Caco-2 (cell line): ENCODE data around the gene TNS1. TPM values are rescaled to one million over a fixed set of nuclear protein-coding genes. Genes with fewer than 3 reads are reported as not detected.

Experiments
- BruUV-seq: library from RNA; stranded (reverse); fragments of 400-500 nt; replicated peaks from 2 replicates; lab custom pipeline; 2021; lab: Mats Ljungman, UMichigan
- CTCF ChIA-PET: fragments of 300-600 bp; sonication (Branson Sonifier 250); formaldehyde crosslinking; loops from one replicate; lab custom pipeline; 2022; ENCODE audit warnings: antibody characterized with exemption; lab: Charles Lee
- POLR2A ChIA-PET: fragments of 300-600 bp; sonication (Branson Sonifier 250); formaldehyde crosslinking; loops from one replicate; lab custom pipeline; 2022; ENCODE audit warnings: antibody characterized with exemption; lab: Charles Lee
- DNase-seq, 2 experiments: peaks; one replicate each; pipeline versions ENCODE4 v3.0.0 to v3.0.0-alpha.2; 2020 to 2022
- H3K27me3 ChIP-seq: replicated peaks from 2 replicates; pipeline ENCODE4 v1.6.0; 2011; ENCODE audit warnings: low read length; ENCODE audit not compliant: control insufficient read depth, insufficient read depth
- H3K36me3 ChIP-seq: 2 replicates; pipeline ENCODE4 v1.5.1; 2011; ENCODE audit warnings: low read length; ENCODE audit not compliant: control insufficient read depth, insufficient read depth
- H3K4me1 ChIP-seq: fragments of 250-450 bp; sonication (Bioruptor Pico); 2 replicates; pipeline ENCODE4 v1.5.1; 2020; ENCODE audit warnings: mild to moderate bottlenecking
- H3K4me3 ChIP-seq: 2 replicates; pipeline ENCODE4 v1.5.1; 2011; ENCODE audit warnings: low read depth, mild to moderate bottlenecking, control low read depth, low read length
- H3K9me3 ChIP-seq: fragments of 250-450 bp; sonication (Bioruptor Pico); 2 replicates; pipeline ENCODE4 v1.5.1; 2020; ENCODE audit warnings: mild to moderate bottlenecking, moderate library complexity
- H3K27ac Mint-ChIP-seq: one replicate; pipeline ENCODE4 v1.8.0; 2022; ENCODE audit warnings: mixed read lengths; ENCODE audit not compliant: unreplicated experiment
- H3K27me3 Mint-ChIP-seq: one replicate; pipeline ENCODE4 v1.8.0; 2022; ENCODE audit warnings: mixed read lengths; ENCODE audit not compliant: insufficient read depth, unreplicated experiment
- H3K36me3 Mint-ChIP-seq: one replicate; pipeline ENCODE4 v1.8.0; 2022; ENCODE audit warnings: mild to moderate bottlenecking, mixed read lengths; ENCODE audit not compliant: insufficient read depth, unreplicated experiment
- H3K4me1 Mint-ChIP-seq: one replicate; pipeline ENCODE4 v1.8.0; 2022; ENCODE audit warnings: low read depth, mixed read lengths; ENCODE audit not compliant: unreplicated experiment
- H3K4me3 Mint-ChIP-seq: one replicate; pipeline ENCODE4 v1.8.0; 2022; ENCODE audit warnings: mild to moderate bottlenecking, moderate library complexity, mixed read lengths; ENCODE audit not compliant: unreplicated experiment
- H3K9me3 Mint-ChIP-seq: one replicate; pipeline ENCODE4 v1.8.0; 2022; ENCODE audit warnings: mixed read lengths; ENCODE audit not compliant: unreplicated experiment
- intact Hi-C: fragments of 100-400 bp; cut with micrococcal nuclease; formaldehyde crosslinking; loops from one replicate; pipeline ENCODE4 v1.10.0; 2022; ENCODE audit not compliant: unreplicated experiment
- total RNA-seq: library from RNA; stranded (reverse); gene quantifications from 2 replicates; pipeline ENCODE4 v1.2.3, GENCODE V29; 2022
- TF ChIP-seq, protein P1 (sequence below), 2 experiments: fragments of 200-600 bp in 1 of 2; IDR thresholded peaks; 1 replicate in 1 of 2; 2 replicates in 1 of 2; pipeline versions ENCODE4 v1.5.1 to v1.8.0; 2011 to 2022; ENCODE audit warnings: antibody characterized with exemption in 1 of 2, control low read depth in 1 of 2, inconsistent platforms in 1 of 2, low read depth in 1 of 2, low read length in 1 of 2, mild to moderate bottlenecking in 1 of 2, moderate library complexity in 1 of 2; ENCODE audit not compliant: insufficient read depth in 1 of 2, severe bottlenecking in 1 of 2, unreplicated experiment in 1 of 2

The TNS1 gene
- total RNA-seq, 1 experiment from 2014 or later: 16.1 TPM

- BruUV-seq: no TSS peak
Measured at GRCh38 chr2:217859926-217860325, 142.9 kb downstream of the TNS1 start.

GRCh38 chr2:217858519-217859491 lies 144.0 kb downstream of the TNS1 start:
- Mint-ChIP-seq H3K27me3 (peaks cover 2% of the 10 kb centered on the region), H3K36me3 (no peaks in the 10 kb centered on the region), H3K4me1 (no peaks in the 10 kb centered on the region), H3K27ac (no peak overlapping the region), H3K9me3 (no peaks in the 10 kb centered on the region), H3K4me3 (no peak overlapping the region)
- no peaks in the 10 kb centered on the region for H3K4me1 ChIP-seq
- BruUV-seq: no TSS peak
- no peaks in the 10 kb centered on the region for H3K9me3 ChIP-seq
- ChIA-PET CTCF (interaction anchor here (0.6 to 1.4 kb wide), 4 partner anchors 15 to 73 kb away, joined by 3 to 7 read pairs (median 4); no protein-coding TSS in a partner anchor), POLR2A (no interaction called here)
- DNase-seq: peak; percentile 42 to 61
- TF ChIP-seq, protein P1, sequence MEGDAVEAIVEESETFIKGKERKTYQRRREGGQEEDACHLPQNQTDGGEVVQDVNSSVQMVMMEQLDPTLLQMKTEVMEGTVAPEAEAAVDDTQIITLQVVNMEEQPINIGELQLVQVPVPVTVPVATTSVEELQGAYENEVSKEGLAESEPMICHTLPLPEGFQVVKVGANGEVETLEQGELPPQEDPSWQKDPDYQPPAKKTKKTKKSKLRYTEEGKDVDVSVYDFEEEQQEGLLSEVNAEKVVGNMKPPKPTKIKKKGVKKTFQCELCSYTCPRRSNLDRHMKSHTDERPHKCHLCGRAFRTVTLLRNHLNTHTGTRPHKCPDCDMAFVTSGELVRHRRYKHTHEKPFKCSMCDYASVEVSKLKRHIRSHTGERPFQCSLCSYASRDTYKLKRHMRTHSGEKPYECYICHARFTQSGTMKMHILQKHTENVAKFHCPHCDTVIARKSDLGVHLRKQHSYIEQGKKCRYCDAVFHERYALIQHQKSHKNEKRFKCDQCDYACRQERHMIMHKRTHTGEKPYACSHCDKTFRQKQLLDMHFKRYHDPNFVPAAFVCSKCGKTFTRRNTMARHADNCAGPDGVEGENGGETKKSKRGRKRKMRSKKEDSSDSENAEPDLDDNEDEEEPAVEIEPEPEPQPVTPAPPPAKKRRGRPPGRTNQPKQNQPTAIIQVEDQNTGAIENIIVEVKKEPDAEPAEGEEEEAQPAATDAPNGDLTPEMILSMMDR (IDR thresholded peaks at IDR 0.05; ENCODE audit: insufficient read depth in 1 of 2, low read depth in 1 of 2, low read length in 1 of 2, severe bottlenecking in 1 of 2, unreplicated experiment in 1 of 2): no peak
- no peak overlapping the region for H3K4me3 ChIP-seq
- H3K36me3 ChIP-seq: no peaks in the 10 kb centered on the region
- H3K27me3 ChIP-seq: no peaks in the 10 kb centered on the region
- intact Hi-C loops: no loop called here

More at GRCh38 chr2:217859926-217860325, 142.9 kb downstream of the TNS1 start:
- Mint-ChIP-seq H3K27ac (no peak overlapping the region), H3K9me3 (no peaks in the 10 kb centered on the region), H3K36me3 (no peaks in the 10 kb centered on the region), H3K27me3 (peaks cover 2% of the 10 kb centered on the region), H3K4me3 (no peak overlapping the region), H3K4me1 (no peaks in the 10 kb centered on the region)
- Histone ChIP-seq H3K4me3 (no peak overlapping the region), H3K36me3 (no peaks in the 10 kb centered on the region), H3K4me1 (no peaks in the 10 kb centered on the region), H3K27me3 (no peaks in the 10 kb centered on the region), H3K9me3 (no peaks in the 10 kb centered on the region)
- DNase-seq: no peak
- CTCF ChIA-PET: no interaction called here
- POLR2A ChIA-PET: no interaction called here
- TF ChIP-seq, protein P1 (IDR thresholded peaks at IDR 0.05; ENCODE audit: insufficient read depth in 1 of 2, low read depth in 1 of 2, low read length in 1 of 2, severe bottlenecking in 1 of 2, unreplicated experiment in 1 of 2): no peak
- intact Hi-C loops: no loop called here

DNA sequence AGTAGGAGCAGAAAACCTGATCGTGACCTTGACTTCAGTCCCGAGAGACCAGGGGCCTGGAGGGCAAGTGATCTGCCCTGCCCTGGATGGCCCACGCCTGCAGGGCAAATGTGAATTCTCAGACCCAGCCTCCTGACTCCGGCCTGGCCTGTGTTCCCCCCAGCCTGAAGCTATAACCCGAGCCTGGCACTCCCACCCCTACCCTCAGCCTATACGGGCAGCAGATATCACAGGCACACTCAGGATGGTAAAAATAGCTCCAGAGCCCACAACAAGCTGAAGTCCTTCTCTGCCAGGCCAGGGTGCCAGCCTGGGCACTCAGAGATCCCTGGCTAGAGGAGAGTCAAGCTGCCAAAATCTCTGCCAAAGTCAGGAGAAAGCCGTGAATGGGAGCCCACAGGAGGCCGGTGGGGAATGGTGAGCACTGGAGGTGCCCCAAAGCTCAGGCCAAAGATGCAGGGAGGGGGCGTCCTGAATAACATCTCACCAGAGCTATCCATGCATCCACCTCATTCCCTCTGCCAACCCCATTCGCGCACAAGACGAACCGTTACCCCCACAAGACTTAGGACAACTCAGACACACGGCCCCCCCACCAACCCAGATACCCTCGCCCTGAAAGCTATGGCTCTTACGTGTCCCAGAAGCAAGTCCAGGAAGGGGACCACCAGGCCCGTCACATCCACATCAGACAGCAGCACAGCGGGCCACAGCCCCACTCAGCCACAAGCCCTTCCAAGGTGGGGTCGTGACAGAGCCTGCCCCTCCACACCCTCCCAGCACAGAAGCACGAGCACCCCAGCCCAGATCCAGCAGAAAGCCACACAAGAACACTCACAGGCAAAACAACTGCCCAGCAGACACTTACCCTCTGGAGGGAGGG lies 144.9 kb downstream of the TNS1 start:
- DNase-seq: no peak
- TF ChIP-seq, protein P1 (IDR thresholded peaks at IDR 0.05; ENCODE audit: insufficient read depth in 1 of 2, low read depth in 1 of 2, low read length in 1 of 2, severe bottlenecking in 1 of 2, unreplicated experiment in 1 of 2): no peak
- intact Hi-C loops: no loop called here
- Mint-ChIP-seq H3K36me3 (no peaks in the 10 kb centered on the region), H3K4me3 (no peak overlapping the region), H3K27ac (no peak overlapping the region), H3K27me3 (no peaks in the 10 kb centered on the region), H3K9me3 (no peaks in the 10 kb centered on the region), H3K4me1 (no peaks in the 10 kb centered on the region)
- BruUV-seq: no TSS peak
- Histone ChIP-seq H3K4me3 (no peak overlapping the region), H3K36me3 (no peaks in the 10 kb centered on the region), H3K9me3 (no peaks in the 10 kb centered on the region), H3K27me3 (no peaks in the 10 kb centered on the region), H3K4me1 (no peaks in the 10 kb centered on the region)
- ChIA-PET CTCF (interaction anchor here (0.6 to 1.4 kb wide), 5 partner anchors 16 to 138 kb away, joined by 3 to 7 read pairs (median 3); no protein-coding TSS in a partner anchor), POLR2A (no interaction called here)
